Ishikawa (cell line): ENCODE measurements around the gene LCE1F.

Source experiments
- CEBPB ChIP-seq: IDR thresholded peaks from 2 replicates; pipeline ENCODE4 v1.6.1; 2012
- CREB1 ChIP-seq: IDR thresholded peaks from 2 replicates; pipeline ENCODE4 v1.6.1; 2012; ENCODE audit warnings: low read depth
- EGR1 ChIP-seq: IDR thresholded peaks from 2 replicates; pipeline ENCODE4 v1.6.1; 2012
- EP300 ChIP-seq: IDR thresholded peaks from 2 replicates; pipeline ENCODE4 v1.6.1; 2012; ENCODE audit warnings: borderline replicate concordance
- FOXM1 ChIP-seq: IDR thresholded peaks from 2 replicates; pipeline ENCODE4 v1.6.1; 2012; ENCODE audit warnings: low read depth, borderline replicate concordance
- NFIC ChIP-seq: IDR thresholded peaks from 2 replicates; pipeline ENCODE4 v1.6.1; 2012
- RAD21 ChIP-seq: IDR thresholded peaks from 2 replicates; pipeline ENCODE4 v1.6.1; 2012; ENCODE audit warnings: low read depth
- TAF1 ChIP-seq: IDR thresholded peaks from 2 replicates; pipeline ENCODE4 v1.6.1; 2012; ENCODE audit warnings: low read depth, mild to moderate bottlenecking
- TCF12 ChIP-seq: IDR thresholded peaks from 2 replicates; pipeline ENCODE4 v1.6.1; 2012; ENCODE audit warnings: low read depth
- TEAD4 ChIP-seq: IDR thresholded peaks from 2 replicates; pipeline ENCODE4 v1.6.1; 2012
- YY1 ChIP-seq: IDR thresholded peaks from 2 replicates; pipeline ENCODE4 v1.6.1; 2012; ENCODE audit warnings: low read depth
- ZBTB7A ChIP-seq: IDR thresholded peaks from 2 replicates; pipeline ENCODE4 v1.6.1; 2012; ENCODE audit warnings: low read depth
- TF ChIP-seq, protein P1 (sequence below): IDR thresholded peaks from 2 replicates; pipeline ENCODE4 v1.6.1; 2012
- TF ChIP-seq, protein P2 (sequence below): IDR thresholded peaks from 2 replicates; pipeline ENCODE4 v1.6.1; 2012; ENCODE audit warnings: low read depth, mild to moderate bottlenecking
- TF ChIP-seq, protein P3 (sequence below): IDR thresholded peaks from 2 replicates; pipeline ENCODE4 v1.6.1; 2012

LCE1F gene, protein sequence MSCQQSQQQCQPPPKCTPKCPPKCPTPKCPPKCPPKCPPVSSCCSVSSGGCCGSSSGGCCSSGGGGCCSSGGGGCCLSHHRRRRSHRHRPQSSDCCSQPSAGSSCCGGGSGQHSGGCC

DNA sequence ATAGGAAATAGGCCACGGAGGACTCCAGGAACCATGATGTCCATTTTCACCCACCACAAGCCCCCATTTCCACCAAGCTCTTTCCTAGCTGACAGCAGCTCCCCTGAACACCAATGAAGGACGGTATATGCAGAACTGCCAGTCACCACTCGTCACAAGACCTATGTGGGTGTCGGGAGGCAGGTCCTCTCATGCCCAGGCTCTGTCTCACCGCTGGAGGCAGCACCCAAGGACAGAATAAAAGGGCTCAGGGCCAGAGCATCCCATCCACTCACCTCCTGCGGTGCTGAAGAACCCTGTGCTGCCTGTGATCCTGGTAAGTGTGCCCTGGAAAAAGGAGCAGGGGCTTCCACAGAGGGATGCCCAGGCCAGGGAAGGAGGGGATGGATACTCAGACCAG, at the start of gene LCE1F:
Gene LCE1F (plus strand): TSS at position 266 of the 400 bp plus-strand sequence. CDS start 1,232 bp downstream, outside the sequence.
- TF ChIP-seq CEBPB = no peak
- TF ChIP-seq ZBTB7A = no peak
- TF ChIP-seq, protein P1, sequence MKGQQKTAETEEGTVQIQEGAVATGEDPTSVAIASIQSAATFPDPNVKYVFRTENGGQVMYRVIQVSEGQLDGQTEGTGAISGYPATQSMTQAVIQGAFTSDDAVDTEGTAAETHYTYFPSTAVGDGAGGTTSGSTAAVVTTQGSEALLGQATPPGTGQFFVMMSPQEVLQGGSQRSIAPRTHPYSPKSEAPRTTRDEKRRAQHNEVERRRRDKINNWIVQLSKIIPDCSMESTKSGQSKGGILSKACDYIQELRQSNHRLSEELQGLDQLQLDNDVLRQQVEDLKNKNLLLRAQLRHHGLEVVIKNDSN = no peak
- no peak for TF ChIP-seq TEAD4
- no peak for TF ChIP-seq NFIC
- TF ChIP-seq, protein P2, sequence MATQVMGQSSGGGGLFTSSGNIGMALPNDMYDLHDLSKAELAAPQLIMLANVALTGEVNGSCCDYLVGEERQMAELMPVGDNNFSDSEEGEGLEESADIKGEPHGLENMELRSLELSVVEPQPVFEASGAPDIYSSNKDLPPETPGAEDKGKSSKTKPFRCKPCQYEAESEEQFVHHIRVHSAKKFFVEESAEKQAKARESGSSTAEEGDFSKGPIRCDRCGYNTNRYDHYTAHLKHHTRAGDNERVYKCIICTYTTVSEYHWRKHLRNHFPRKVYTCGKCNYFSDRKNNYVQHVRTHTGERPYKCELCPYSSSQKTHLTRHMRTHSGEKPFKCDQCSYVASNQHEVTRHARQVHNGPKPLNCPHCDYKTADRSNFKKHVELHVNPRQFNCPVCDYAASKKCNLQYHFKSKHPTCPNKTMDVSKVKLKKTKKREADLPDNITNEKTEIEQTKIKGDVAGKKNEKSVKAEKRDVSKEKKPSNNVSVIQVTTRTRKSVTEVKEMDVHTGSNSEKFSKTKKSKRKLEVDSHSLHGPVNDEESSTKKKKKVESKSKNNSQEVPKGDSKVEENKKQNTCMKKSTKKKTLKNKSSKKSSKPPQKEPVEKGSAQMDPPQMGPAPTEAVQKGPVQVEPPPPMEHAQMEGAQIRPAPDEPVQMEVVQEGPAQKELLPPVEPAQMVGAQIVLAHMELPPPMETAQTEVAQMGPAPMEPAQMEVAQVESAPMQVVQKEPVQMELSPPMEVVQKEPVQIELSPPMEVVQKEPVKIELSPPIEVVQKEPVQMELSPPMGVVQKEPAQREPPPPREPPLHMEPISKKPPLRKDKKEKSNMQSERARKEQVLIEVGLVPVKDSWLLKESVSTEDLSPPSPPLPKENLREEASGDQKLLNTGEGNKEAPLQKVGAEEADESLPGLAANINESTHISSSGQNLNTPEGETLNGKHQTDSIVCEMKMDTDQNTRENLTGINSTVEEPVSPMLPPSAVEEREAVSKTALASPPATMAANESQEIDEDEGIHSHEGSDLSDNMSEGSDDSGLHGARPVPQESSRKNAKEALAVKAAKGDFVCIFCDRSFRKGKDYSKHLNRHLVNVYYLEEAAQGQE = no peak
- no peak for TF ChIP-seq YY1
- TF ChIP-seq CREB1 = no peak
- no peak for TF ChIP-seq TCF12
- TF ChIP-seq EGR1 = no peak
- TF ChIP-seq FOXM1 = no peak
- no peak for TF ChIP-seq TAF1
- TF ChIP-seq EP300 = no peak
- TF ChIP-seq, protein P3, sequence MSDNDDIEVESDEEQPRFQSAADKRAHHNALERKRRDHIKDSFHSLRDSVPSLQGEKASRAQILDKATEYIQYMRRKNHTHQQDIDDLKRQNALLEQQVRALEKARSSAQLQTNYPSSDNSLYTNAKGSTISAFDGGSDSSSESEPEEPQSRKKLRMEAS = no peak

DNA sequence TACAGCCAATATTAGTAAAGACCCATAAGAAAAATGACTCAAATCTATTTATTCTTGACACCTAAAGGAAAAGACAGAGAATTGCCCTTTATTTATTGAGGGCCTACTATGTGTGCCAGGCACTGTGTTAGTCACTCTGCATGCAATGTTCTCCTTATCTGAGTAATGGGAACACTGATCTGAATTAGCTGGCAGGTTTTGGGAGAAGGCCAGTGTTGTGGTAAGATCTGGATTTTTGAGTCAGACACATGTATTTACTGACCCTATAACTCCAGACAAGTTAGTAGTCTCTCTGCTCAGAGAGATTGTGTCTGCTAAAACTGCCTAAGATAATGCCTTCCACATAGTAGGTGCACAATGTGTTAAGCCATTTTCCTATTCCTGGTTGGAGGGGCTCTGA, 49.7 kb upstream of the LCE1F start:
- TF ChIP-seq YY1 (no peak), CEBPB (no peak), TCF12 (no peak), EP300 (no peak), EGR1 (no peak), ZBTB7A (no peak), RAD21 (no peak), TAF1 (no peak), CREB1 (no peak), NFIC (no peak), TEAD4 (no peak), FOXM1 (no peak)
- TF ChIP-seq, protein P2 = no peak
- TF ChIP-seq, protein P3 = no peak
- TF ChIP-seq, protein P1 = no peak

DNA sequence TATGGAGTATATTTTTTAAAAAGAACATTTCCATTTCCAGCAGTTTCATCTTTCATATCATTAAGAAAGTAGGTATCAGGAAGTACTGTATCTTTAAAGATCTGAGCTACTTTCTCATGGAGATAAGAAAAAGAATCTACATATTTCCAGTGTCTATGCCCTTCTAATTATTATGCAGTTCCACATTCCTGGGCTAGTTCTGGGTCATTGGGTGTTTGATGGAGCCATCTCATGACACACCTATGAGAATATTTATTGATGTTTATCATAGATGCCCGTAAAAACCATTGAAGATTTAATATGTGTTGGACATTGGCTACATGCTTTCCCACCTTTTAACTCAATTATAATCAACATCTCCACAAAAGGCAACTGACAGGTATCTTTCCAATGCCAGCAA, 46.0 kb upstream of the LCE1F start:
- TF ChIP-seq TAF1 (no peak), TCF12 (no peak), RAD21 (no peak), CREB1 (no peak), TEAD4 (no peak), NFIC (no peak), FOXM1 (no peak), EP300 (no peak), ZBTB7A (no peak), CEBPB (no peak)
- TF ChIP-seq, protein P1 = no peak
- TF ChIP-seq, protein P3 = no peak
- TF ChIP-seq, protein P2 = no peak

DNA sequence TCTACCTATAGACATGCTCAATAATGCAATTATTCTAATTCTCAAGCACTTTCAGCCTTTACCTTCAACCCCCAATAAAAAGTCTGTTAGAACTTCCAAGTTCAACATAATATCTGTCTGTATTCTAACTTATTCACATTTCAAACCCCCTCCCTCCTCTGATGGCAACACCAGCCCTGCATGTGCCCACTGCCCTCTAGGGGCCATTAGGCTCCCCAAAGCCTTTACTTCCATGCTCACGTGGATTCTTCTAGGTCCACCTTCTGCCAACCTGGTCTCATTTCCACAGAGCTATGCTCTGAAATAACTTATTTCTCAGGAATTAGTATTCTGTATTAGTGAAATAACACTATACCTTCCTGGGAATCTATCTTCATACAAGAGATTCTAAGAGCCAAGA, 39.3 kb upstream of the LCE1F start:
- TF ChIP-seq YY1 = no peak
- TF ChIP-seq RAD21 = peak; percentile 9; the same call in 1 of the 2 replicates
